ENCODE data around the gene DGKE.

DGKE gene

DNA sequence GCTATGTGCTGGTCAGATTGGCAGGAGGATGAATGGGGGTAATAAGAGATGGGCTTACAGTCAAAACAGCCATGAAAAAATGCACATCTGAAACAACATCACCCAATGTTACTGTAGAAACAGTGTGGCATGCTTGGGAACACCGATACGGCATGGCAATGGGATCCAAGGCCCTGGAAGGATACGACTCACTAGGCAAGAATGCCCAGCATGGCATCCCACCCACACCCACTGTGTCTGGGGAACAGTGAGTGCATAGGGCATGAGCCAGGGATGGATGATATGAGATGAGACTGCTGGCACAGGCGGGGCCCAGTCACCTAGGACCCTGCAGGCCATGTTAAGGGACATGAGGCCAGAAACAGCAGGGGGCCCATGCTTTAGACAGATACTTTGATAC lies 68.4 kb downstream of the DGKE start:
- H3K4me1 ChIP-seq (ENCODE audit: insufficient read depth, low read length, severe bottlenecking), result peaks cover 8% of the 10 kb centered on the region
- no peaks in the 10 kb centered on the region for H3K9me3 ChIP-seq (ENCODE audit: low read length)
- no peak for TF ChIP-seq EZH2 (IDR thresholded peaks at IDR 0.05; ENCODE audit: borderline replicate concordance, low read length)
- TF ChIP-seq, protein P1, sequence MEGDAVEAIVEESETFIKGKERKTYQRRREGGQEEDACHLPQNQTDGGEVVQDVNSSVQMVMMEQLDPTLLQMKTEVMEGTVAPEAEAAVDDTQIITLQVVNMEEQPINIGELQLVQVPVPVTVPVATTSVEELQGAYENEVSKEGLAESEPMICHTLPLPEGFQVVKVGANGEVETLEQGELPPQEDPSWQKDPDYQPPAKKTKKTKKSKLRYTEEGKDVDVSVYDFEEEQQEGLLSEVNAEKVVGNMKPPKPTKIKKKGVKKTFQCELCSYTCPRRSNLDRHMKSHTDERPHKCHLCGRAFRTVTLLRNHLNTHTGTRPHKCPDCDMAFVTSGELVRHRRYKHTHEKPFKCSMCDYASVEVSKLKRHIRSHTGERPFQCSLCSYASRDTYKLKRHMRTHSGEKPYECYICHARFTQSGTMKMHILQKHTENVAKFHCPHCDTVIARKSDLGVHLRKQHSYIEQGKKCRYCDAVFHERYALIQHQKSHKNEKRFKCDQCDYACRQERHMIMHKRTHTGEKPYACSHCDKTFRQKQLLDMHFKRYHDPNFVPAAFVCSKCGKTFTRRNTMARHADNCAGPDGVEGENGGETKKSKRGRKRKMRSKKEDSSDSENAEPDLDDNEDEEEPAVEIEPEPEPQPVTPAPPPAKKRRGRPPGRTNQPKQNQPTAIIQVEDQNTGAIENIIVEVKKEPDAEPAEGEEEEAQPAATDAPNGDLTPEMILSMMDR (IDR thresholded peaks at IDR 0.05; ENCODE audit: low read length), result no peak
- H3K4me2 ChIP-seq (ENCODE audit: low read length), result no peak overlapping the region
- no peaks in the 10 kb centered on the region for H3K9me2 ChIP-seq (ENCODE audit: low read depth, low read length)
- H3K79me2 ChIP-seq (ENCODE audit: insufficient read depth, low read length), result no peaks in the 10 kb centered on the region
- no peaks in the 10 kb centered on the region for H3F3A ChIP-seq (ENCODE audit: insufficient read depth, low read length)
- H2AFZ ChIP-seq (ENCODE audit: low read length), result no peak overlapping the region
- no peak overlapping the region for H3K27ac ChIP-seq (ENCODE audit: low read depth, low read length, poor library complexity, severe bottlenecking)
- no peaks in the 10 kb centered on the region for H4K20me1 ChIP-seq (ENCODE audit: insufficient read depth, low read length)
- H3K36me3 ChIP-seq (ENCODE audit: insufficient read depth, low read length), result peaks cover 84% of the 10 kb centered on the region
- H3K27me3 ChIP-seq (ENCODE audit: insufficient read depth, low read length), result no peaks in the 10 kb centered on the region
- H3K9ac ChIP-seq (ENCODE audit: low read length), result no peak overlapping the region
- H3K4me3 ChIP-seq (ENCODE audit: low read depth, low read length, poor library complexity, severe bottlenecking), result no peak overlapping the region

DNA sequence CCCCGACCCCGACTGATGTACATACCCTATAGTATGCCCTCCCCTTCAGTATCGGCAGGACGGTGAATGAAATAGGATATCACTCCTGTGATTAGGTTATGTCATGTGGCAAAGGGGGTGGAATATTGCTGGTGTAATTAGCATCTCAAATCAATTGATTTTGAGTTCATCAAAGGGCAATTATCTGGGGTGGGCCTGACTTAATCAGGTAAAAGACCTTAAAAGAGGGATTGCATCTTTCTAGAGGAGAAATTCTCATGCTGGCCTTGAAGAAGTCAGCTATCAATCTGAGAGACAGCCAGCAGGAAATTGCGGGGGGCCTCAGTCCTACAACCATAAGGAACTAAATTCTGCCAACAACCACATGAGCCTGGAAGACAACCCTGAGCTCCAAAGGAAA lies 69.6 kb downstream of the DGKE start:
- no peaks in the 10 kb centered on the region for H3K79me2 ChIP-seq (ENCODE audit: insufficient read depth, low read length)
- H3K9me3 ChIP-seq (ENCODE audit: low read length), result no peaks in the 10 kb centered on the region

DNA sequence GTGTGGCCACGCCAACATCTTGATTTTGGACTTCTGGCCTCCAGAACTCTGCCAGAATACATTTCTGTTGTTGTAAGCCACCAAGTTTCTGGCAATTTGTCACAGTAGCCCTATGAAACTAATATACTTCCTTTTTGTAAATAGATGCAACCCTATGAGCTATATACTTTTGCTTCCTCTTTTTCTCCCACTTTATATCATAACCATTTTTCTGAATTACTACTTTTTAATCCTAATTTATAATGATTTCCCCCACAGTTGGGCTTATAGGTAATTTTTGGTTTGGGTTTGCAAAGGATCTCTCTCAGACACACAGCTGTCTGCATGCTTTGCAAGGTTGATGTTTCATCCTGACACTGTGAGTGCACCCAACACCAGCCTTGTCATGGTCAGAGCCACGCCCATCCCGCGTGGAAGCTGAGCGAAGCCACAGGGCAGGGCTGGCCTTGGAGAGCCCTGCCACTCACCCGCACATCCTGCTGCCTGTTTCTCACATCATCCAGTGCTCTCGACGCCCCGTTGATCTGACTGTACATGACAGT lies 74.1 kb downstream of the DGKE start:
- Histone ChIP-seq H3K9ac (ENCODE audit: low read length) (no peak overlapping the region; the same call in 1 of the 2 replicates), H3K4me2 (ENCODE audit: low read length) (peak overlapping the region; percentile 22; the same call in 1 of the 2 replicates), H3K9me2 (ENCODE audit: low read depth, low read length) (no peaks in the 10 kb centered on the region), H3K27ac (ENCODE audit: low read depth, low read length, poor library complexity, severe bottlenecking) (peak overlapping the region; percentile 56), H3K9me3 (ENCODE audit: low read length) (no peaks in the 10 kb centered on the region), H2AFZ (ENCODE audit: low read length) (no peak overlapping the region), H3K4me3 (ENCODE audit: low read depth, low read length, poor library complexity, severe bottlenecking) (no peak overlapping the region), H3K79me2 (ENCODE audit: insufficient read depth, low read length) (peaks cover 11% of the 10 kb centered on the region), H3F3A (ENCODE audit: insufficient read depth, low read length) (no peaks in the 10 kb centered on the region), H3K4me1 (ENCODE audit: insufficient read depth, low read length, severe bottlenecking) (peaks cover 46% of the 10 kb centered on the region), H4K20me1 (ENCODE audit: insufficient read depth, low read length) (no peaks in the 10 kb centered on the region), H3K27me3 (ENCODE audit: insufficient read depth, low read length) (no peaks in the 10 kb centered on the region), H3K36me3 (ENCODE audit: insufficient read depth, low read length) (peaks cover 54% of the 10 kb centered on the region)
- TF ChIP-seq, protein P1 (IDR thresholded peaks at IDR 0.05; ENCODE audit: low read length), result no peak
- no peak for TF ChIP-seq EZH2 (IDR thresholded peaks at IDR 0.05; ENCODE audit: borderline replicate concordance, low read length)

More for the DNA sequence above, 69.6 kb downstream of the DGKE start:
- Histone ChIP-seq H3K9ac (ENCODE audit: low read length) (no peak overlapping the region), H3K9me2 (ENCODE audit: low read depth, low read length) (no peaks in the 10 kb centered on the region), H3K27me3 (ENCODE audit: insufficient read depth, low read length) (no peaks in the 10 kb centered on the region), H2AFZ (ENCODE audit: low read length) (no peak overlapping the region), H3K4me2 (ENCODE audit: low read length) (no peak overlapping the region), H3K27ac (ENCODE audit: low read depth, low read length, poor library complexity, severe bottlenecking) (no peak overlapping the region), H3F3A (ENCODE audit: insufficient read depth, low read length) (no peaks in the 10 kb centered on the region), H3K4me1 (ENCODE audit: insufficient read depth, low read length, severe bottlenecking) (peaks cover 12% of the 10 kb centered on the region), H3K4me3 (ENCODE audit: low read depth, low read length, poor library complexity, severe bottlenecking) (no peak overlapping the region), H4K20me1 (ENCODE audit: insufficient read depth, low read length) (no peaks in the 10 kb centered on the region), H3K36me3 (ENCODE audit: insufficient read depth, low read length) (peaks cover 88% of the 10 kb centered on the region)
- TF ChIP-seq EZH2 (IDR thresholded peaks at IDR 0.05; ENCODE audit: borderline replicate concordance, low read length), result no peak
- TF ChIP-seq, protein P1 (IDR thresholded peaks at IDR 0.05; ENCODE audit: low read length), result no peak

Data from OCI-LY1 (cell line).